Adrenal gland (tissue), 12 donors: ENCODE measurements around the gene USE1. TPM values are rescaled to one million over a fixed set of nuclear protein-coding genes. Genes with fewer than 3 reads are reported as not detected.

Source experiments
- DNase-seq, 7 donors: peaks; one replicate each; pipeline ENCODE4 v3.0.0-alpha.2; 2019 to 2020
- H3K27ac ChIP-seq, 5 donors: fragments of 200-600 bp; sonication (generic) in 4 of 5; 1 replicate in 3 of 5; 2 replicates in 2 of 5; pipeline versions ENCODE4 v1.5.1 to v1.8.0; 2016 to 2020; ENCODE audit warnings: mild to moderate bottlenecking in 1 of 5
- H3K27me3 ChIP-seq: fragments of 200-600 bp; 2 replicates; pipeline ENCODE4 v1.8.0; 2021
- H3K36me3 ChIP-seq, 2 donors: fragments of 200-600 bp; replicated peaks in 1 of 2; 1 replicate in 1 of 2; 2 replicates in 1 of 2; pipeline versions ENCODE4 v1.5.1 to v1.8.0; 2018 to 2022
- H3K4me1 ChIP-seq, 2 donors: fragments of 200-600 bp; replicated peaks in 1 of 2; 1 replicate in 1 of 2; 2 replicates in 1 of 2; pipeline versions ENCODE4 v1.5.1 to v1.8.0; 2018 to 2021
- H3K4me3 ChIP-seq, 4 donors: fragments of 200-600 bp; sonication (generic) in 3 of 4; one replicate each; pipeline ENCODE4 v1.5.1; 2016 to 2018
- H3K9me3 ChIP-seq, 3 donors: fragments of 200-600 bp; sonication (generic) in 1 of 3; replicated peaks in 1 of 3; 1 replicate in 2 of 3; 2 replicates in 1 of 3; pipeline versions ENCODE4 v1.5.1 to v1.8.0; 2016 to 2021
- POLR2A ChIP-seq, 2 donors: fragments of 450-650 bp; IDR thresholded peaks; one replicate each; pipeline ENCODE4 v1.6.1; 2017; ENCODE audit warnings: antibody characterized with exemption in 2 of 2, mild to moderate bottlenecking in 2 of 2, moderate library complexity in 1 of 2
- WGBS, 4 donors: extraction: QIAGEN DNeasy Blood & Tissue Kit in 2 of 4; methylation state at CpG; one replicate each; pipeline versions ENCODE4 v1.1.5 to v1.1.7; 2013 to 2017; 5-methylcytosine and 5-hydroxymethylcytosine counted together
- intact Hi-C, 2 donors: fragments of 100-400 bp; cut with DNase I; formaldehyde crosslinking; loops; one replicate each; pipeline versions ENCODE4 v1.14.1 to v1.15.0; 2022 to 2023
- polyA plus RNA-seq, 3 donors: library from polyadenylated mRNA; stranded (reverse); fragments of 200-250 nt in 2 of 3; fragments of 350-450 nt in 1 of 3; fragmentation: Illumina TruSeq in 1 of 3; extraction: RNeasy Lipid Tissue Mini Kit (QIAGEN cat#74804) in 1 of 3; gene quantifications; one replicate each; pipeline ENCODE4 v1.2.3, GENCODE V29; 2013 to 2014
- total RNA-seq, 9 donors: library from RNA; depleted of rRNA in 4 of 9; stranded (reverse); fragments of >200 nt in 4 of 9; fragments of 120-200 nt in 1 of 9; fragmentation: NEBNext Ultra II Directional in 1 of 9; extraction: Animal tissue kit (Norgen Biotek cat#: 25700) in 1 of 9; gene quantifications; one replicate each; pipeline versions ENCODE4 v1.1.0 to v1.2.4, GENCODE V29; 2013 to 2023
- TF ChIP-seq, protein P1 (sequence below), 6 experiments: fragments of 450-650 bp in 4 of 6; fragments of 200-600 bp in 2 of 6; sonication (generic) in 1 of 6; IDR thresholded peaks; 1 replicate in 5 of 6; 2 replicates in 1 of 6; pipeline versions ENCODE4 v1.5.1 to v1.8.0; 2016 to 2021; ENCODE audit warnings: antibody characterized with exemption in 6 of 6, mild to moderate bottlenecking in 2 of 6, moderate library complexity in 1 of 6
- donor health status: healthy with polysubstance abuse.
- donor health status: Bipolar disorder and iron deficiency.
- donor health status: DM: yes; HTN: yes; CAD: no.
- donor health status: DM: no; HTN: no; CAD: no.
- donor health status: DM: no; HTN: no; CAD: no.
- donor health status: DM: yes; HTN: yes; CAD: no.

Gene USE1
- total and polyA plus RNA-seq, 12 donors: 23.7 to 87.8 (median 44.7) TPM

DNA sequence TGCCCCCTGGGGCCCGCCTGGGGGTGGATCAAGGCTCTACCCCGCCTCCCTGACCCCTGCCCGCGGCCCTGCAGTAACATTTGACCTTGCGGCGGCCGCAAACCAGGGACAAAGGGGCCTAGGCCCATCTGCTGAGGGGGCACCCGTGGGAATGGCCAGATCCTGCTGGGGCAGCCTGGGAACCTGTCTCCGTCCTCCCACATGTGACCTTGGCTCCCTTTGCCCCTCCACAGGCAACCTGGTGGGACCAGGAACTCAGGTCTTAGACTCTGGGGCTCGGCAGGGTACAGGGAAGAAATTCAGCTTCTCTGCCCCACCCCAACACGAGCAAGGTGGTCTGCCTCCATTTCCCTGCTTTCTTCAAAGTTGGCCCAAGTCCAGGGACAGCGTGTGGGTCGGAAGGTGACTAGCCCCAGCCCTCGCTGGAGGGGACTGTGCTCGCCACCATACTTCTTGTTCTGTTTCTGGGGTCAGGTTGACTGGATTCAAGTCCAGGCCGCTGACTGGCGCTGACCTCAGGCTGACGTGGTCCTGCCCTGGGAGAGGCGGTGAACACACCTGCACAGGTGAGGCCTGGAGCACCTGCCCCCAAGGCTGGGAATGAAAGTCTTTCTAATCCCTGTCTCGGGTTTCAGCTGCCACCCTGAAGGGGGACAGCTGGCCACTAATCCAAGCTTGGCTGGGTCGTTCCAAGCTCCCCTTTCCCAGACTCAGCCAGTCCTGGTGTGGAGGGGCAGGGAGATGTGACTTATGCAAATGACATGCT, 33.0 kb downstream of the USE1 start:
- WGBS, 4 donors: 48 to 77% (median 65%) methylated on average over 6 to 21 of the region's 21 CpGs
- TF ChIP-seq, protein P1, sequence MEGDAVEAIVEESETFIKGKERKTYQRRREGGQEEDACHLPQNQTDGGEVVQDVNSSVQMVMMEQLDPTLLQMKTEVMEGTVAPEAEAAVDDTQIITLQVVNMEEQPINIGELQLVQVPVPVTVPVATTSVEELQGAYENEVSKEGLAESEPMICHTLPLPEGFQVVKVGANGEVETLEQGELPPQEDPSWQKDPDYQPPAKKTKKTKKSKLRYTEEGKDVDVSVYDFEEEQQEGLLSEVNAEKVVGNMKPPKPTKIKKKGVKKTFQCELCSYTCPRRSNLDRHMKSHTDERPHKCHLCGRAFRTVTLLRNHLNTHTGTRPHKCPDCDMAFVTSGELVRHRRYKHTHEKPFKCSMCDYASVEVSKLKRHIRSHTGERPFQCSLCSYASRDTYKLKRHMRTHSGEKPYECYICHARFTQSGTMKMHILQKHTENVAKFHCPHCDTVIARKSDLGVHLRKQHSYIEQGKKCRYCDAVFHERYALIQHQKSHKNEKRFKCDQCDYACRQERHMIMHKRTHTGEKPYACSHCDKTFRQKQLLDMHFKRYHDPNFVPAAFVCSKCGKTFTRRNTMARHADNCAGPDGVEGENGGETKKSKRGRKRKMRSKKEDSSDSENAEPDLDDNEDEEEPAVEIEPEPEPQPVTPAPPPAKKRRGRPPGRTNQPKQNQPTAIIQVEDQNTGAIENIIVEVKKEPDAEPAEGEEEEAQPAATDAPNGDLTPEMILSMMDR (IDR thresholded peaks at IDR 0.05): no peak
- no peak for TF ChIP-seq POLR2A (IDR thresholded peaks at IDR 0.05)
- intact Hi-C loops: no loop called here
- no peaks in the 10 kb centered on the region for H3K36me3 ChIP-seq
- H3K4me1 ChIP-seq: peaks cover 0 to 14% of the 10 kb centered on the region in 2 donors
- H3K9me3 ChIP-seq: no peaks in the 10 kb centered on the region
- H3K4me3 ChIP-seq: no peak overlapping the region
- peak overlapping the region in 1 of 5 donors; percentile 5 for H3K27ac ChIP-seq
- no peak for DNase-seq
- no peaks in the 10 kb centered on the region for H3K27me3 ChIP-seq

GRCh38 chr19:17249887-17250548, 34.9 kb downstream of the USE1 start:
- H3K4me3 ChIP-seq: no peak overlapping the region
- TF ChIP-seq POLR2A (IDR thresholded peaks at IDR 0.05): no peak
- TF ChIP-seq, protein P1 (IDR thresholded peaks at IDR 0.05): no peak
- no peaks in the 10 kb centered on the region for H3K27me3 ChIP-seq
- intact Hi-C loops: no loop called here
- H3K4me1 ChIP-seq: peaks cover 0 to 10% of the 10 kb centered on the region in 2 donors
- 79 to 92% (median 89%) methylated on average over 4 to 15 of the region's 15 CpGs for WGBS, 4 donors
- no peak for DNase-seq
- peak overlapping the region in 1 of 5 donors; percentile 7 for H3K27ac ChIP-seq
- no peaks in the 10 kb centered on the region for H3K36me3 ChIP-seq
- H3K9me3 ChIP-seq: no peaks in the 10 kb centered on the region

DNA sequence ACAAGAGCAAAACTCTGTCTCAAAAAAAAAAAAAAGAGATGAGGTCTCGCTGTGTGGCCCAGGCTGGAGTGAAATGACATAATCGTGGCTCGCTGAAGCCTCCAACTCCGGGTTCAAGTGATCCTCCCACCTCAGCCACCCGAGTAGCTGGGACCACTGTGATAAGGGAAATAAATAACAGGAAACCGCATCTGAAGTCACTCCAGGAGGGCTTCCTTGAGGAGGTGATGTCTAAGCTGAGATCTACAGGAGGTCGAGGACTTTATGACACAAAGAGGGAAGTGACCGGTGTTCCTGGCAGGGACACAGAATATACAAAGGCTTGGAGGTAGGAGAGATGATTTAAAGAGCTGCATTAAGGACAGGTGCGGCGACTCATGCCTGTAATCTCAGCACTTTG, 39.5 kb downstream of the USE1 start:
- Histone ChIP-seq H3K36me3 (no peaks in the 10 kb centered on the region), H3K27ac (no peak overlapping the region), H3K27me3 (no peaks in the 10 kb centered on the region), H3K4me1 (no peaks in the 10 kb centered on the region), H3K9me3 (peaks cover 0 to 6% (median 0%) of the 10 kb centered on the region in 3 donors), H3K4me3 (no peak overlapping the region)
- WGBS, 4 donors: 71 to 86% (median 81%) methylated on average over 9 to 10 of the region's 10 CpGs
- no peak for TF ChIP-seq POLR2A (IDR thresholded peaks at IDR 0.05)
- TF ChIP-seq, protein P1 (IDR thresholded peaks at IDR 0.05): no peak
- no peak for DNase-seq
- intact Hi-C loops: no loop called here

GRCh38 chr19:17255150-17255621, 40.0 kb downstream of the USE1 start:
- H3K9me3 ChIP-seq: peaks cover 0 to 7% (median 0%) of the 10 kb centered on the region in 3 donors
- intact Hi-C loops: no loop called here
- H3K4me1 ChIP-seq: no peaks in the 10 kb centered on the region
- H3K36me3 ChIP-seq: no peaks in the 10 kb centered on the region
- DNase-seq: no peak
- no peak overlapping the region for H3K4me3 ChIP-seq
- TF ChIP-seq, protein P1 (IDR thresholded peaks at IDR 0.05): no peak
- no peak for TF ChIP-seq POLR2A (IDR thresholded peaks at IDR 0.05)
- no peaks in the 10 kb centered on the region for H3K27me3 ChIP-seq
- no peak overlapping the region for H3K27ac ChIP-seq
- WGBS, 4 donors: 78 to 86% (median 82%) methylated on average over 13 to 18 of the region's 18 CpGs
